Measurements from ENCODE around the gene PRMT5. TPM values are rescaled to one million over a fixed set of nuclear protein-coding genes. Genes with fewer than 3 reads are reported as not detected.
"Not testable (repeated sequence)": the region's sequence is repeated elsewhere in the genome, so short reads cannot be mapped to it uniquely, and the experiment has no call there.

The PRMT5 gene
- total and polyA plus RNA-seq, 4 donors: 27.7 to 36.5 (median 34.1) TPM

- no peaks in the 10 kb centered on the region for H3K9me3 ChIP-seq (ENCODE audit: control insufficient read depth, low read length)
- DNase-seq: no peak
- ATAC-seq (ENCODE audit: low FRiP score): no peak
- no peak overlapping the region for H3K4me3 ChIP-seq (ENCODE audit: low read length in 2 of 2)
- H3K4me1 ChIP-seq (ENCODE audit: control insufficient read depth in 1 of 2, insufficient read depth in 2 of 2, low read length in 2 of 2): no peaks in the 10 kb centered on the region
- intact Hi-C loops (cut with DNase I): no loop called here
- WGBS, 2 donors: 76 to 83% methylated on average over 2 of the region's 2 CpGs
- H3K36me3 ChIP-seq (ENCODE audit: control insufficient read depth in 1 of 2, insufficient read depth in 2 of 2, low read length in 1 of 2): peaks cover 0 to 11% of the 10 kb centered on the region in 2 donors
- H3K27ac ChIP-seq (ENCODE audit: low read depth in 1 of 2, low read length in 2 of 2): no peak overlapping the region
- H3K27me3 ChIP-seq (ENCODE audit: control insufficient read depth in 1 of 2, insufficient read depth in 2 of 2, low read length in 1 of 2): no peaks in the 10 kb centered on the region
These were observed 6.9 kb downstream of the PRMT5 start for GRCh38 chr14:22922294-22922693.

- ATAC-seq (ENCODE audit: low FRiP score): no peak
- DNase-seq: no peak
- WGBS, 2 donors: 91 to 92% methylated on average over 6 of the region's 6 CpGs
- no peak overlapping the region for H3K4me3 ChIP-seq (ENCODE audit: low read length in 2 of 2)
- H3K27ac ChIP-seq (ENCODE audit: low read depth in 1 of 2, low read length in 2 of 2): no peak overlapping the region
- no peaks in the 10 kb centered on the region for H3K4me1 ChIP-seq (ENCODE audit: control insufficient read depth in 1 of 2, insufficient read depth in 2 of 2, low read length in 2 of 2)
- no peaks in the 10 kb centered on the region for H3K9me3 ChIP-seq (ENCODE audit: control insufficient read depth, low read length)
- no peaks in the 10 kb centered on the region for H3K27me3 ChIP-seq (ENCODE audit: control insufficient read depth in 1 of 2, insufficient read depth in 2 of 2, low read length in 1 of 2)
- intact Hi-C loops (cut with DNase I): no loop called here
- peaks cover 0 to 11% of the 10 kb centered on the region in 2 donors for H3K36me3 ChIP-seq (ENCODE audit: control insufficient read depth in 1 of 2, insufficient read depth in 2 of 2, low read length in 1 of 2)
These were observed 8.5 kb downstream of the PRMT5 start for GRCh38 chr14:22920697-22921096.

- H3K36me3 ChIP-seq (ENCODE audit: control insufficient read depth in 1 of 2, insufficient read depth in 2 of 2, low read length in 1 of 2): peaks cover 0 to 11% of the 10 kb centered on the region in 2 donors
- DNase-seq: no peak
- H3K4me1 ChIP-seq (ENCODE audit: control insufficient read depth in 1 of 2, insufficient read depth in 2 of 2, low read length in 2 of 2): no peaks in the 10 kb centered on the region
- H3K27me3 ChIP-seq (ENCODE audit: control insufficient read depth in 1 of 2, insufficient read depth in 2 of 2, low read length in 1 of 2): no peaks in the 10 kb centered on the region
- peak overlapping the region; percentile 72 to 74 for H3K27ac ChIP-seq (ENCODE audit: low read depth in 1 of 2, low read length in 2 of 2)
- peak overlapping the region in 1 of 2 donors; percentile 44 for H3K4me3 ChIP-seq (ENCODE audit: low read length in 2 of 2)
- 6 to 7% methylated on average over 10 of the region's 10 CpGs for WGBS, 2 donors
- no peak for ATAC-seq (ENCODE audit: low FRiP score)
- H3K9me3 ChIP-seq (ENCODE audit: control insufficient read depth, low read length): no peaks in the 10 kb centered on the region
- intact Hi-C loops (cut with DNase I): no loop called here
These were observed 9.6 kb downstream of the PRMT5 start for GRCh38 chr14:22919601-22919921.

- Histone ChIP-seq H3K27ac (ENCODE audit: low read depth in 1 of 2, low read length in 2 of 2) (peak within 1 kb of the TSS; percentile 74 to 95), H3K27me3 (ENCODE audit: control insufficient read depth in 1 of 2, insufficient read depth in 2 of 2, low read length in 1 of 2) (no peaks in the 10 kb centered on the region), H3K4me3 (ENCODE audit: low read length in 2 of 2) (peak within 1 kb of the TSS; percentile 89 to 95), H3K36me3 (ENCODE audit: control insufficient read depth in 1 of 2, insufficient read depth in 2 of 2, low read length in 1 of 2) (peaks cover 0 to 11% of the 10 kb centered on the region in 2 donors), H3K4me1 (ENCODE audit: control insufficient read depth in 1 of 2, insufficient read depth in 2 of 2, low read length in 2 of 2) (no peaks in the 10 kb centered on the region), H3K9me3 (ENCODE audit: control insufficient read depth, low read length) (no peaks in the 10 kb centered on the region)
- WGBS, 2 donors: 0% methylated on average over 46 of the region's 46 CpGs
- intact Hi-C loops (cut with DNase I): no loop called here
- ATAC-seq (ENCODE audit: low FRiP score): peak; percentile 96
- DNase-seq: peak; percentile 100
These were observed 10.2 kb downstream of the PRMT5 start, which contains the start of gene RBM23 for GRCh38 chr14:22918804-22919600. TSS of gene RBM23 (minus strand) at chr14:22919149.

- Histone ChIP-seq H3K27ac (ENCODE audit: low read depth in 1 of 2, low read length in 2 of 2) (no peak overlapping the region), H3K36me3 (ENCODE audit: control insufficient read depth in 1 of 2, insufficient read depth in 2 of 2, low read length in 1 of 2) (peaks cover 0 to 2% of the 10 kb centered on the region in 2 donors), H3K9me3 (ENCODE audit: control insufficient read depth, low read length) (no peaks in the 10 kb centered on the region), H3K27me3 (ENCODE audit: control insufficient read depth in 1 of 2, insufficient read depth in 2 of 2, low read length in 1 of 2) (no peaks in the 10 kb centered on the region), H3K4me3 (ENCODE audit: low read length in 2 of 2) (no peak overlapping the region), H3K4me1 (ENCODE audit: control insufficient read depth in 1 of 2, insufficient read depth in 2 of 2, low read length in 2 of 2) (no peaks in the 10 kb centered on the region)
- no peak for DNase-seq
- 77 to 81% methylated on average over 8 of the region's 8 CpGs for WGBS, 2 donors
- ATAC-seq (ENCODE audit: low FRiP score): no peak
- intact Hi-C loops (cut with DNase I): no loop called here
These were observed 13.2 kb downstream of the PRMT5 start for GRCh38 chr14:22915886-22916521.

- WGBS, 2 donors: 91 to 96% methylated on average over 4 of the region's 4 CpGs
- DNase-seq; H3K27me3 ChIP-seq (ENCODE audit: control insufficient read depth in 1 of 2, insufficient read depth in 2 of 2, low read length in 1 of 2); ATAC-seq (ENCODE audit: low FRiP score); H3K4me3 ChIP-seq (ENCODE audit: low read length in 2 of 2); H3K9me3 ChIP-seq (ENCODE audit: control insufficient read depth, low read length); H3K36me3 ChIP-seq (ENCODE audit: control insufficient read depth in 1 of 2, insufficient read depth in 2 of 2, low read length in 1 of 2); H3K4me1 ChIP-seq (ENCODE audit: control insufficient read depth in 1 of 2, insufficient read depth in 2 of 2, low read length in 2 of 2); intact Hi-C loops (cut with DNase I); H3K27ac ChIP-seq (ENCODE audit: low read depth in 1 of 2, low read length in 2 of 2): not testable (repeated sequence)
These were observed 14.3 kb downstream of the PRMT5 start for GRCh38 chr14:22914836-22915235.

GRCh38 chr14:22910916-22911315 is 18.3 kb downstream of the PRMT5 start:
- no peaks in the 10 kb centered on the region for H3K9me3 ChIP-seq (ENCODE audit: control insufficient read depth, low read length)
- DNase-seq: no peak
- no peak overlapping the region for H3K4me3 ChIP-seq (ENCODE audit: low read length in 2 of 2)
- H3K36me3 ChIP-seq (ENCODE audit: control insufficient read depth in 1 of 2, insufficient read depth in 2 of 2, low read length in 1 of 2): peaks cover 0 to 2% of the 10 kb centered on the region in 2 donors
- no peaks in the 10 kb centered on the region for H3K27me3 ChIP-seq (ENCODE audit: control insufficient read depth in 1 of 2, insufficient read depth in 2 of 2, low read length in 1 of 2)
- H3K4me1 ChIP-seq (ENCODE audit: control insufficient read depth in 1 of 2, insufficient read depth in 2 of 2, low read length in 2 of 2): no peaks in the 10 kb centered on the region
- WGBS, 2 donors: 65 to 68% methylated on average over 5 of the region's 5 CpGs
- intact Hi-C loops (cut with DNase I): no loop called here
- ATAC-seq (ENCODE audit: low FRiP score): no peak
- no peak overlapping the region for H3K27ac ChIP-seq (ENCODE audit: low read depth in 1 of 2, low read length in 2 of 2)

- ATAC-seq (ENCODE audit: low FRiP score): no peak
- no peaks in the 10 kb centered on the region for H3K9me3 ChIP-seq (ENCODE audit: control insufficient read depth, low read length)
- no peaks in the 10 kb centered on the region for H3K27me3 ChIP-seq (ENCODE audit: control insufficient read depth in 1 of 2, insufficient read depth in 2 of 2, low read length in 1 of 2)
- WGBS, 2 donors: 87 to 90% methylated on average over 8 of the region's 8 CpGs
- H3K27ac ChIP-seq (ENCODE audit: low read depth in 1 of 2, low read length in 2 of 2): no peak overlapping the region
- peaks cover 7 to 8% of the 10 kb centered on the region in 2 donors for H3K36me3 ChIP-seq (ENCODE audit: control insufficient read depth in 1 of 2, insufficient read depth in 2 of 2, low read length in 1 of 2)
- H3K4me1 ChIP-seq (ENCODE audit: control insufficient read depth in 1 of 2, insufficient read depth in 2 of 2, low read length in 2 of 2): no peaks in the 10 kb centered on the region
- no peak overlapping the region for H3K4me3 ChIP-seq (ENCODE audit: low read length in 2 of 2)
- intact Hi-C loops (cut with DNase I): loop anchor here in 1 of 2 donors (10.0 kb wide), 1 partner anchor 74 kb away; the partner anchor contains the start of gene MMP14
- DNase-seq: peak in 1 of 2 donors; percentile 28
These were observed 20.6 kb downstream of the PRMT5 start for GRCh38 chr14:22908601-22909000.

Data from aorta (tissue), 5 donors.